T-helper 2 cell (primary cell): ENCODE measurements around the gene SFMBT1.

Experiments used
- DNase-seq, 5 experiments: peaks; one replicate each; pipeline versions ENCODE4 v3.0.0 to v3.0.0-alpha.2; 2012 to 2022

Gene SFMBT1

GRCh38 chr3:52912885-52913731 lies 132.8 kb downstream of the SFMBT1 start:
- DNase-seq: no peak

DNA sequence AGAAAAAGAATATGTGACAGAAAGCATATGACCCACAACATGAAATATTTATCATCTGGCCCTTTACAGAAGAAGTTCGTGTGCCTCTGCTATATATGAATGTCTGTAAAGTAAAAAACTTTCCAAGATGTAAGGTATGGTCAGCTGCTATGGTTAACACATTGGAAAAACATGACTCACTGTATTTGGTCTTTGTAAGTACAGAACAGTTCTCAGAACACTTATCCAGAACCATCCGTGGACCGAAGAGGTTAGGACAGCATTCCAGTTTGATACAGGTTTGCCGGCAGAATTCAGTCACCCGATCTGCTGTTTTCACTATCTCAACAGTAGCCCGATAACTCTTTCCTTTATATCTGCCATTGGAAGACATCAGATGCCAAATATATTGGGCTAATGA lies 135.1 kb downstream of the SFMBT1 start:
- no peak for DNase-seq

DNA sequence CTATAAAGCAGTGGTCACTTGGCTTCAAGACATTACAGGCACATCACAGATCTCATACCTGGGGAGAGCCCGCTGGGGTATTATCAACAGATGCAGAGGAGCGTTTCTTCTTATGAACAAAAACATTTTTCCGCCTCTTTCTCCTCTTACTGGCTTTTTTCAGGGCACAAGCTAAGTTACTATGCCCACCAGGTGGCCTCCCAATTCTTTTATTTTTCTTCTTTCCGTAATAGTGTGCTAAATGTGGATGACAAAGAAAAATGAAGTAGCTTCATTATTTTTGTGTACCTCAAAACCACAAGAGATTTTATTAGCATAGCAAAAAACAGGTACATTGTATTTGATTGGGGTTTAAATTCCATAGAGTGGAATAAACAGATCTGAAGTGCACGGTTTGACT lies 138.4 kb downstream of the SFMBT1 start:
- no peak for DNase-seq

- DNase-seq: no peak
These were observed 141.3 kb downstream of the SFMBT1 start for GRCh38 chr3:52904552-52904951.

- no peak for DNase-seq
These were observed 141.9 kb downstream of the SFMBT1 start for GRCh38 chr3:52904000-52904399.

DNA sequence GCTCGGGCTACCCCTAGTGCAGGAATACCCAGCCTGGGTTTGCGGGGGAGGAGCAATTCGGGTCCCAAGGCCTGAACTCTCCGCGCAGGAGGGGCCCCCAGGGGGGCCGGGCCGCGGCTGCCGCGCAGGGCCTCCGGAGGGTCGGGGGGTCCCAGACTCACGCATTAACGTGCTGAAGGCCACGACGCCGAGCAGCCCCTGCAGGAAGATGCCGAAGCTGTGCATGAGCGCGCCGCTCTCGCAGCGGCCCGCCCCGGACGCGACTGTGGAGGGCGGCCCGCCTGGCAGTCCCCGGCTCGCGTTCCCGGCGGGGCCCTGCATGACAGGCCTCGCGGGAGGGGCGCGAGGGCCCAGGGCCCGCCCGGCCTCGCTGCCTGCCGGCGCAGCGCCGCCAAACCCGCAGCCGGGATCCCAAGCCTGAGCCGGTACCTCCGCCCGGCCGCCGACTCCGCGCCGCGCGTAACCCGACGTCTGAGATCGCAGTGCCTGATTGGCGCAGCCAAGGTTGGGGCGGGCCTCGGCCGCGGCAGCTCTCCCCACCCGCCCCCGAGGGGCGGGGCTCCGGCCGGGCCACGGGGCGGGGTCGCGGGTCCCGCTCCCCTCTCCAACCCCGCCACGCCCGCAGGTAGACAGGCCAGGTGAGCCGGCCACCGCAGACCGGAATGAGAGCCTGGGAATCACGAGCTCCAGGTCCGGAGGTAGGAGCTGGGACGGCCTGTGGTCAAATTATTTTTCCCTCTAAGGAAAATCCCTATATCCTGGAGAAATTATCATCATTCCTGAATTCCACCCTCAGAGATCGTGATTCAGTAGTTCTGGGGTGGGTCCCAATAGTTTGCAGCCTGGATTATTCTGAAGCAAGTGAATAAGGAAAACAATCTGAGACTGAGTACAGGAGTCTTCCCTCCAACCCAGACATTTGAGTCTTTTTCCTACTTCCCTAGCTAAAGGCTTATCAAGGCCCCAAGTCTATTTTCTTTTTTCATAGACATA lies 148.4 kb downstream of the SFMBT1 start, which contains the start of gene STIMATE:
Gene STIMATE (minus strand): TSS at position 419 of the 993 bp plus-strand sequence. CDS start 98 bp downstream, at position 321.
- DNase-seq: peak; percentile 76 to 93 (median 84)

- no peak for DNase-seq
These were observed 149.3 kb downstream of the SFMBT1 start for GRCh38 chr3:52896613-52897012.

- no peak for DNase-seq
These were observed 149.7 kb downstream of the SFMBT1 start for GRCh38 chr3:52896151-52896550.

DNA sequence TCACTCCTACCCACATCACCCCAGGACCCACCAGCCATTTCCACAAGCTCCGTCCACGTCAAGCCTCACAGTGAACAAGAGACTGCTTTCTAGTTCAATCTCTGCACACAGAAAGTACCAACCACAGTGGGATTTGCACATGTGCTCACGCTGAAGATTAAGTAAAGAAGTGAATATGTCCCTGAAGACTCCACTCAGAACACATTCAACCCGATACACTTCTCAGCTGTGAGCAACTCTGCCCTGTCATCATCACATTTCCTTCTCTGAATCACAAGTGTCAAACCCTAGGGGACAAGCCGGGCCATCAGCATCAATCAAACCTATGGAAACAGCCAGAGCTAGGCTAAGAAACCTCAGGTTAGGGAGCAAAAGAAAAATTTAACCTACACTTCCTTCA lies 150.5 kb downstream of the SFMBT1 start:
- peak in 1 of 5 experiments; percentile 47 for DNase-seq

GRCh38 chr3:52894756-52895155 lies 151.1 kb downstream of the SFMBT1 start:
- DNase-seq: no peak

- DNase-seq: no peak
These were observed 152.2 kb downstream of the SFMBT1 start for GRCh38 chr3:52893723-52894122.

- peak in 4 of 5 experiments; percentile 19 to 79 (median 46) for DNase-seq
These were observed 153.1 kb downstream of the SFMBT1 start for GRCh38 chr3:52892625-52893311.

- DNase-seq: no peak
These were observed 153.6 kb downstream of the SFMBT1 start for GRCh38 chr3:52892290-52892624.

DNA sequence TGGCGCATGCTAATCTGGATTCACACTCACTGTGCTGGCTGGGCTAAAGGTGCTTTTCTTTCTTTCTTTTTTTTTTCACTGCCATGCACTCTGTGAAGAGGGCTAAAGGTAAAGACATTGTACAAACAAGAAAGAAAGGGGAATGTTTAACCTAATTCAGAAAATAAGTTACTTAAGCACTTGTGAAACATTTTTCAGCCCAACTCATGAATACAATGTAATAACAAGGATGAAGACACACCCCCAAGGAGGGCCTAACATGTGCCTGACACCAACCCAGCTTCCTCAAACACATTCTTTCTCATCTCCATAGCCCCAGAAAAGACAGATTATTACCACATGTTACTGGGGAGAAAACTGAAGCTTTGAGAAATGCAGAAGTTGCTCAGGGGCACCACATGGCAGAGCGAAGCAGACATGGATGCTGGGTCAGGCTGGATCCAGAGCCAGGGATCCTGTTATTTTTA lies 154.2 kb downstream of the SFMBT1 start:
- DNase-seq: peak in 1 of 5 experiments; percentile 41

GRCh38 chr3:52891164-52891563 lies 154.7 kb downstream of the SFMBT1 start:
- peak in 2 of 5 experiments; percentile 30 to 51 for DNase-seq

GRCh38 chr3:52890735-52891134 lies 155.1 kb downstream of the SFMBT1 start:
- peak in 2 of 5 experiments; percentile 16 to 61 for DNase-seq

DNA sequence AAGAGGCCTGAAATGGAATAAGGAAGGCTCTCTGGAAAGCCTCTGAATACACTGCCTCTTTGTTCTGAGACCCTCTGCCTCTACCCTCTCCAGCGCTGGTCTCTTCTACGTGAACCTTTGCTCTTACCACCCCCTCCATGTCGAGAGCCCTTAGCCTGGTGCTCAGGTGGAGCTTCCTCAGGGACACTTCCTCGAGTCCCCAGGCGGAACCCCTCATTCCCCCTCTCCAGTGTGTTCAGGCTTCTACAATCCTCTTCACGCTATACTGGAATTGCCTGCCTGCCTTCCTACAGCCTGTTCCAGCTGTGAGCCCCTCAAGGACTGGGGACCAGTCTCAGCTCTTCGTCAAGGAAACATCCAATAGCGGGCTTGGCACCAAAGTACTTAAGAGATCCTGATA lies 156.0 kb downstream of the SFMBT1 start:
- DNase-seq: no peak

DNA sequence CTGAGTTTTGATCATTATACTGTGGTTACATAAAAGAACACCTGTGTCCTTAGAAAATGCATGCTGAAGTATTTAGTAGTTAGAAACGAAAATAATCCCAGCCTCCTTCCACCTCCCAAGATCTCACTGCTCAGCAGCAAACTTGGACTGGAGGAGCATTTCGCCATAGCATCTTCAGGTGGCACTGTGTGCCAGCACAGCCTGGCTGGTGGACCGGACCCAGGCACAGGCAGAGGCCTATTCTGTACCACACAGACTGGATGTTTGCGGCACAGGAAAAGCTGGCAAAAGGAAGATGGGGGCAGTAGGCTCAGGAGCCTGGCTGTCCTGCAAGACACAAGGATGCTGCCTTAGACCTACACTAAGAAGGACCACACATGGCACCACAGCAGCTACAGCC lies 158.7 kb downstream of the SFMBT1 start:
- no peak for DNase-seq

DNA sequence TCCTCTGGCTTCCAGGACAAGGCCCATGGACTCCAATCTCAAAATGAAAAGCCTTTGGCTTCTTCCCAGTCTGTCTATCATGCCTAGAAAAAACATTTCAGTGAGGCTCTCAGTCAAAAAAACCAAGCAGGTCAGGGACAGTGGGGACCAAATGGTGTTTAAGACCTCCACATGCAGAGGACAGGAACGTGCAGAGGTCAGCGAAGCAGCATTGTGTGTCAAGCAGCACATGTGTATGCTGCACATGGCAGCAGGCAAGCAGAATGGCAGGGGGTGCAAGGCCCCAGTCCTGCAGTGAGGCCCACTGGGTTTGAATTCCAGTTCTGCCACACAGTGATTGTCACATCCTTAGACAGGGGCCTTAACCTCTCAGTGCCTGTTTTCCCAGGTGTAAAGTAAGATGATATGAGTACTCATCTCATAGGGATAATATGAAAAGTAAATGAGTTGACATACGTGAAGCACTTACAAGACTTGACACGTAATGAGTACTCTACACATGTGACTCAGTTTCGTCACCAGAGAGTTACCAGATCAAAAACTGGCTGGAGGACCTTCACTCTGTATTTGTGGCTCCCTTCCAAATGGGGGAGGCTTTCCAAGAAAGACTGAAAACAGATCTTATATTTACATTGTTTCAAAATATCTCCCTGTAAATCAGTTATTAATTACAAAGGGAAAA lies 159.7 kb downstream of the SFMBT1 start:
- no peak for DNase-seq

DNA sequence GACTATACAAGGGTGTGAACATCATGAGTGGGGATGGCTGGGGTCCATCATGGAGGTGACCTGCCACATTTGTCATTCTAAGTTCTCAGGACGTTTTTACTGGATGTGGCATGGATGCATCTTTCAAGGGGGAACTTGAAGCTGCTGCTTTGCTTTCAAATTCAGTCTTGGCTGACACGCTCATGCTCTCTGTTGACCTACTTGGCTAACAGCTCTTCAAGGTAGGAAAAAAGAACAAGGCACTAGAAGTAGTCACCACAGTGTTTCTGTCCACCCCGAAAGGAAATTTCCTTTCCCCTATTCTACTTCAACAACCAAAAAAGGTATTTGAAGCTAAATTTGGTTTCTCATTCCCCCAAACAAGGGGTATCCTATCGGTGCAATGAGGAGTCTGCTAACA lies 163.5 kb downstream of the SFMBT1 start:
- no peak for DNase-seq

GRCh38 chr3:52881871-52882270 lies 164.0 kb downstream of the SFMBT1 start:
- DNase-seq: no peak

GRCh38 chr3:52880474-52880873 lies 165.4 kb downstream of the SFMBT1 start:
- no peak for DNase-seq
